GM19397 (cell line): ENCODE results near the gene NEK7.
A peak's percentile ranks its signal among the peaks of the same experiment; 100 is the strongest.
"Not testable (repeated sequence)": the region's sequence is repeated elsewhere in the genome, so short reads cannot be mapped to it uniquely, and the experiment has no call there.

Experiments
- ATAC-seq: cut with Tn5 transposase; IDR thresholded peaks from one replicate; pipeline ENCODE4 v1.9.1; 2021; ENCODE audit warnings: mild to moderate bottlenecking, moderate library complexity; ENCODE audit not compliant: unreplicated experiment

The NEK7 gene

GRCh38 chr1:198168227-198168626 is 11.4 kb downstream of the NEK7 start:
- peak; percentile 29 for ATAC-seq

- no peak for ATAC-seq
These were observed 12.9 kb downstream of the NEK7 start for GRCh38 chr1:198169672-198170071.

- ATAC-seq = no peak
These were observed 15.1 kb downstream of the NEK7 start for GRCh38 chr1:198171667-198172540.

- no peak for ATAC-seq
These were observed 17.0 kb downstream of the NEK7 start for GRCh38 chr1:198173832-198174231.

GRCh38 chr1:198174297-198174696 is 17.5 kb downstream of the NEK7 start:
- ATAC-seq = no peak

- ATAC-seq = peak; percentile 85
These were observed 18.8 kb downstream of the NEK7 start for GRCh38 chr1:198175423-198176170.

- no peak for ATAC-seq
These were observed 19.4 kb downstream of the NEK7 start for GRCh38 chr1:198176179-198176578.

GRCh38 chr1:198177546-198177945 is 20.7 kb downstream of the NEK7 start:
- no peak for ATAC-seq

- no peak for ATAC-seq
These were observed 21.8 kb downstream of the NEK7 start for GRCh38 chr1:198178615-198179014.

- ATAC-seq = no peak
These were observed 22.8 kb downstream of the NEK7 start for GRCh38 chr1:198179556-198179981.

GRCh38 chr1:198183605-198184004 is 26.8 kb downstream of the NEK7 start:
- ATAC-seq = no peak

- ATAC-seq = no peak
These were observed 27.7 kb downstream of the NEK7 start for GRCh38 chr1:198184516-198184915.

- no peak for ATAC-seq
These were observed 28.3 kb downstream of the NEK7 start for GRCh38 chr1:198185146-198185545.

- ATAC-seq = no peak
These were observed 29.0 kb downstream of the NEK7 start for GRCh38 chr1:198185759-198186158.

- ATAC-seq = no peak
These were observed 30.2 kb downstream of the NEK7 start for GRCh38 chr1:198186916-198187580.

GRCh38 chr1:198187973-198188588 is 31.3 kb downstream of the NEK7 start:
- ATAC-seq = no peak

GRCh38 chr1:198191117-198191516 is 34.3 kb downstream of the NEK7 start:
- ATAC-seq = no peak

- not testable (repeated sequence) for ATAC-seq
These were observed 37.1 kb downstream of the NEK7 start for GRCh38 chr1:198193871-198194270.

GRCh38 chr1:198196630-198197029 is 39.8 kb downstream of the NEK7 start:
- no peak for ATAC-seq

- no peak for ATAC-seq
These were observed 40.5 kb downstream of the NEK7 start for GRCh38 chr1:198197285-198197684.

- ATAC-seq = peak; percentile 69
These were observed 42.3 kb downstream of the NEK7 start for GRCh38 chr1:198199105-198199504.
